ENCODE data around the gene DOCK1.

The DOCK1 gene

DNA sequence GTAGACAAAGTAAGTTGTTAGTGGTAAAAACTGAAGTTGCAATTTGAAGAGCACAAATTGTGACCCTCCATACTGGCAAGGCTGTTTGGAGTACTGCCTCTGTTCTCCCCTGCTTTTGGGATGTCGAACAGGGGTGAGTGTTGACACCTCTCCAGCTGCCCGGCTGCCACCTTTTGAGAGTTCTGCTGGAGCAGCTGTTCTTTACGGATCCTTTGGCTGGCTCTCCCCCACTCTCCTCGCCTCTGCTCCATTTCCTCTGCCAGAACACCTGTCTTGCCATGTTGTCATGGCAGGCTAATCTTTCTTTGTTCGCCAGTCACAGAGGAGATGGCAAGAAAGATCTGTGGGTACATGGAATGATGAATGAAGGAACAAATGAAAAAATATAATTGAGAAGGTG is 256.3 kb downstream of the DOCK1 start:
- Histone ChIP-seq H3K4me3 (ENCODE audit: low read depth in 1 of 2, low read length in 2 of 2) (no peak overlapping the region), H4K20me1 (ENCODE audit: insufficient read depth, low read length) (no peaks in the 10 kb centered on the region), H3K9me3 (ENCODE audit: insufficient read depth, low read length, severe bottlenecking) (no peaks in the 10 kb centered on the region), H3K4me1 (ENCODE audit: insufficient read depth, low read length) (no peaks in the 10 kb centered on the region), H2AFZ (ENCODE audit: low read depth, low read length) (no peak overlapping the region), H3K79me2 (ENCODE audit: insufficient read depth, low read length) (no peaks in the 10 kb centered on the region), H3K27ac (ENCODE audit: low read length) (no peak overlapping the region), H3K9ac (ENCODE audit: low read depth, low read length) (no peak overlapping the region), H3K27me3 (ENCODE audit: insufficient read depth, low read length, poor library complexity) (no peaks in the 10 kb centered on the region), H3K36me3 (ENCODE audit: insufficient read depth, low read length) (no peaks in the 10 kb centered on the region), H3K4me2 (ENCODE audit: insufficient read depth, low read length) (no peak overlapping the region)
- TF ChIP-seq, protein P1, sequence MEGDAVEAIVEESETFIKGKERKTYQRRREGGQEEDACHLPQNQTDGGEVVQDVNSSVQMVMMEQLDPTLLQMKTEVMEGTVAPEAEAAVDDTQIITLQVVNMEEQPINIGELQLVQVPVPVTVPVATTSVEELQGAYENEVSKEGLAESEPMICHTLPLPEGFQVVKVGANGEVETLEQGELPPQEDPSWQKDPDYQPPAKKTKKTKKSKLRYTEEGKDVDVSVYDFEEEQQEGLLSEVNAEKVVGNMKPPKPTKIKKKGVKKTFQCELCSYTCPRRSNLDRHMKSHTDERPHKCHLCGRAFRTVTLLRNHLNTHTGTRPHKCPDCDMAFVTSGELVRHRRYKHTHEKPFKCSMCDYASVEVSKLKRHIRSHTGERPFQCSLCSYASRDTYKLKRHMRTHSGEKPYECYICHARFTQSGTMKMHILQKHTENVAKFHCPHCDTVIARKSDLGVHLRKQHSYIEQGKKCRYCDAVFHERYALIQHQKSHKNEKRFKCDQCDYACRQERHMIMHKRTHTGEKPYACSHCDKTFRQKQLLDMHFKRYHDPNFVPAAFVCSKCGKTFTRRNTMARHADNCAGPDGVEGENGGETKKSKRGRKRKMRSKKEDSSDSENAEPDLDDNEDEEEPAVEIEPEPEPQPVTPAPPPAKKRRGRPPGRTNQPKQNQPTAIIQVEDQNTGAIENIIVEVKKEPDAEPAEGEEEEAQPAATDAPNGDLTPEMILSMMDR (IDR thresholded peaks at IDR 0.05; ENCODE audit: borderline replicate concordance, extremely low read depth, low read length, poor library complexity, severe bottlenecking) = no peak
- TF ChIP-seq EZH2 (IDR thresholded peaks at IDR 0.05; ENCODE audit: borderline replicate concordance, low read depth, low read length, severe bottlenecking) = no peak
- ATAC-seq (ENCODE audit: insufficient read depth, low read depth) (no peak), DNase-seq (no peak)

DNA sequence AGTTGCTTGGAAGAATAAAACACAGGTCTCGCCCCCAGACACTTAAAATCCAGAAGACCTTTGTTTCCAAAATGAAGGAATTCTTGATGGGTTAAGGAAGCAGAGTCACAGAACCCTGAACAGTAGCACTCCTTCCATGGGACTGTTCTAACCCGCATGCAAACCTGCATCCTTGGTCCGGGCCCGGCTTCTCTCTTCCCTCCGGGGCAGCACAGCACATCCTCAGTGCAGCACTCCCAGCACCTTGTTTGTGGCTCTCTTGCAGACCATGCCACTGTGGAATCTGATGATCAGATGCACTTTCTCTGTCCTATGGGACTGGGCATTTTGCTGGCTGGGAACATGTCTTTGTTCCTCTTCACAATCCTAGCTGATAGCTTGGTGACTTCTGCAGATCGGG is 257.6 kb downstream of the DOCK1 start:
- no peaks in the 10 kb centered on the region for H3K27me3 ChIP-seq (ENCODE audit: insufficient read depth, low read length, poor library complexity)
- no peak for DNase-seq
- no peaks in the 10 kb centered on the region for H3K9me3 ChIP-seq (ENCODE audit: insufficient read depth, low read length, severe bottlenecking)
- no peaks in the 10 kb centered on the region for H3K79me2 ChIP-seq (ENCODE audit: insufficient read depth, low read length)
- H3K4me2 ChIP-seq (ENCODE audit: insufficient read depth, low read length) = no peak overlapping the region
- no peak overlapping the region for H2AFZ ChIP-seq (ENCODE audit: low read depth, low read length)
- no peak for ATAC-seq (ENCODE audit: insufficient read depth, low read depth)
- H3K36me3 ChIP-seq (ENCODE audit: insufficient read depth, low read length) = no peaks in the 10 kb centered on the region
- TF ChIP-seq EZH2 (IDR thresholded peaks at IDR 0.05; ENCODE audit: borderline replicate concordance, low read depth, low read length, severe bottlenecking) = no peak
- H3K4me1 ChIP-seq (ENCODE audit: insufficient read depth, low read length) = no peaks in the 10 kb centered on the region
- H3K27ac ChIP-seq (ENCODE audit: low read length) = no peak overlapping the region
- H4K20me1 ChIP-seq (ENCODE audit: insufficient read depth, low read length) = no peaks in the 10 kb centered on the region
- no peak overlapping the region for H3K9ac ChIP-seq (ENCODE audit: low read depth, low read length)
- no peak overlapping the region for H3K4me3 ChIP-seq (ENCODE audit: low read depth in 1 of 2, low read length in 2 of 2)

DNA sequence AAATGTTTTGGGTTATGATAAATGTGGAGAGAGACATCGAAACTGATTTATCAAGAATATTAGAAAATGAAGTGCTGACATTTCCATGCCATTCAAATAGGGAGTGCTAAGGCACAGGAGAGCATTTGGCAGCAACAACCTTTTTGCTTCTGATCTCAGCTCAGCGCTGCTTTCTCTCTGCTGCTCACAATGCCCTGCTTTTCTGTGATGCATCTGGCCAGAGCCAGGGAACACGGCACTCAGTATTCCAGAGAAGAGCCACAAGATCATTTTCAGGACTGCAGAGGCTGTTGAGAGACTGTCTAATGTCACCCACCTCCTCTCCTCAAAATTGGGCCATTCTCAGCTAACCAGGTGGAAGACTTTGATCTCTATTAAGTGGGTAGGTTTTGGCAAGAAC is 263.0 kb downstream of the DOCK1 start:
- no peak overlapping the region for H3K4me2 ChIP-seq (ENCODE audit: insufficient read depth, low read length)
- H3K9ac ChIP-seq (ENCODE audit: low read depth, low read length) = no peak overlapping the region
- no peak overlapping the region for H3K4me3 ChIP-seq (ENCODE audit: low read depth in 1 of 2, low read length in 2 of 2)
- H3K9me3 ChIP-seq (ENCODE audit: insufficient read depth, low read length, severe bottlenecking) = no peaks in the 10 kb centered on the region
- H3K27me3 ChIP-seq (ENCODE audit: insufficient read depth, low read length, poor library complexity) = no peaks in the 10 kb centered on the region
- no peaks in the 10 kb centered on the region for H3K4me1 ChIP-seq (ENCODE audit: insufficient read depth, low read length)
- no peak for TF ChIP-seq EZH2 (IDR thresholded peaks at IDR 0.05; ENCODE audit: borderline replicate concordance, low read depth, low read length, severe bottlenecking)
- TF ChIP-seq, protein P1 (IDR thresholded peaks at IDR 0.05; ENCODE audit: borderline replicate concordance, extremely low read depth, low read length, poor library complexity, severe bottlenecking) = no peak
- DNase-seq (no peak), ATAC-seq (ENCODE audit: insufficient read depth, low read depth) (no peak)
- no peaks in the 10 kb centered on the region for H3K79me2 ChIP-seq (ENCODE audit: insufficient read depth, low read length)
- H4K20me1 ChIP-seq (ENCODE audit: insufficient read depth, low read length) = no peaks in the 10 kb centered on the region
- no peak overlapping the region for H3K27ac ChIP-seq (ENCODE audit: low read length)
- H2AFZ ChIP-seq (ENCODE audit: low read depth, low read length) = no peak overlapping the region
- no peaks in the 10 kb centered on the region for H3K36me3 ChIP-seq (ENCODE audit: insufficient read depth, low read length)

DNA sequence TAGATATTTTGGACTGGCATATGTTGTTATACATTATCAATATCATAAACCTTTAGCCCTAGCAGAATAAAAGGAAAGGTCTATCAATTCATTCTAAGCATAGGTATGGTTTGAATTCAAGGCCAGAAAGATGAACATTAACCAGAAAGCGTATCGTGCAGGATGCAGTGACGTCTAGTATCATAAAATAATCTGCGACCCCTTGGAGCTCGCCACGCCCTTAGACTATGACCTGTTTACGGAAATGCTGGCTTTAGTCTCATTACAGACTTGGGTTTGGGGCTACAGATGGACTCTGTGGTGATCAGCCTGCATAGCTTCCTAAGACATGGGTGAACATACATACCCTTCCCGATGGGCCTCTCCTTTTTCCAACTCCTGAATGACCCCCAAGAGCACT is 269.6 kb downstream of the DOCK1 start:
- Histone ChIP-seq H3K79me2 (ENCODE audit: insufficient read depth, low read length) (no peaks in the 10 kb centered on the region), H3K4me3 (ENCODE audit: low read depth in 1 of 2, low read length in 2 of 2) (no peak overlapping the region), H3K4me1 (ENCODE audit: insufficient read depth, low read length) (no peaks in the 10 kb centered on the region), H3K27ac (ENCODE audit: low read length) (no peak overlapping the region), H3K9ac (ENCODE audit: low read depth, low read length) (no peak overlapping the region), H3K36me3 (ENCODE audit: insufficient read depth, low read length) (no peaks in the 10 kb centered on the region), H3K4me2 (ENCODE audit: insufficient read depth, low read length) (no peak overlapping the region), H2AFZ (ENCODE audit: low read depth, low read length) (no peak overlapping the region), H3K27me3 (ENCODE audit: insufficient read depth, low read length, poor library complexity) (no peaks in the 10 kb centered on the region), H4K20me1 (ENCODE audit: insufficient read depth, low read length) (no peaks in the 10 kb centered on the region), H3K9me3 (ENCODE audit: insufficient read depth, low read length, severe bottlenecking) (no peaks in the 10 kb centered on the region)
- no peak for TF ChIP-seq EZH2 (IDR thresholded peaks at IDR 0.05; ENCODE audit: borderline replicate concordance, low read depth, low read length, severe bottlenecking)
- TF ChIP-seq, protein P1 (IDR thresholded peaks at IDR 0.05; ENCODE audit: borderline replicate concordance, extremely low read depth, low read length, poor library complexity, severe bottlenecking) = no peak
- no peak for ATAC-seq (ENCODE audit: insufficient read depth, low read depth)
- no peak for DNase-seq

Measured in DND-41 (cell line).